Measurements from ENCODE around the gene ZFP36L2.

DNA sequence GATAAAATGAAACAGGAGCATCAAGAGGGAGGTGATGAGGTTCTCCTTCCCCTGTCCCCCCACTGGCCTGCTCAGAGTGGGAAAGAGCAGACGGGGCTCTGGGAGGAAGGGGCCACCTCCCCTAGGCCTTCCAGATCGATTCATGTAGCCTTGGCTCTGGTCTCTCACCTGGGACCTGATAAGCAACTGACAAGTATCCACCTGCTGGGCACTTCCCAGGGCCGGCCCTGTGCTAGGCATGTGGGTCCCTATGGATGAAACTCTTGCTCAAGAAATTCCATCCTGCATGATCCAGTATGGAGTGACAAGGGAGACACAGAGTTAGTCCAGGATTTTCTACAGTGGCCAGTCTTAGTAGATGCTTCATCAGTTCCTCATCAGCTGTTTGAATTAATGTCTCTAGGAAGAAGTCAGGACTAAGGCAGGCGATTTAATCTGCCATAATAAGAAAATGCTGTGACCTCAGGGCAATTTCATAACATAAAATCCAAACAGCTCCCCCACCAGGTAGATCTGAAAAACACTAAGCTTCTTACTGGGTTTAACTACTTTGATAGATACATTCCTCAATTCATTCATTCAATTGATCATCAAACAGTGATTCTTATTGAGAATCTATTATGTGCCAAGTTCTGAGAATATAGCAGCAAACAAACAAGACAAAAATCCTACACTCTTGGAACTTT is 44.7 kb upstream of the ZFP36L2 start:
- TF ChIP-seq, protein P1, sequence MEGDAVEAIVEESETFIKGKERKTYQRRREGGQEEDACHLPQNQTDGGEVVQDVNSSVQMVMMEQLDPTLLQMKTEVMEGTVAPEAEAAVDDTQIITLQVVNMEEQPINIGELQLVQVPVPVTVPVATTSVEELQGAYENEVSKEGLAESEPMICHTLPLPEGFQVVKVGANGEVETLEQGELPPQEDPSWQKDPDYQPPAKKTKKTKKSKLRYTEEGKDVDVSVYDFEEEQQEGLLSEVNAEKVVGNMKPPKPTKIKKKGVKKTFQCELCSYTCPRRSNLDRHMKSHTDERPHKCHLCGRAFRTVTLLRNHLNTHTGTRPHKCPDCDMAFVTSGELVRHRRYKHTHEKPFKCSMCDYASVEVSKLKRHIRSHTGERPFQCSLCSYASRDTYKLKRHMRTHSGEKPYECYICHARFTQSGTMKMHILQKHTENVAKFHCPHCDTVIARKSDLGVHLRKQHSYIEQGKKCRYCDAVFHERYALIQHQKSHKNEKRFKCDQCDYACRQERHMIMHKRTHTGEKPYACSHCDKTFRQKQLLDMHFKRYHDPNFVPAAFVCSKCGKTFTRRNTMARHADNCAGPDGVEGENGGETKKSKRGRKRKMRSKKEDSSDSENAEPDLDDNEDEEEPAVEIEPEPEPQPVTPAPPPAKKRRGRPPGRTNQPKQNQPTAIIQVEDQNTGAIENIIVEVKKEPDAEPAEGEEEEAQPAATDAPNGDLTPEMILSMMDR (IDR thresholded peaks at IDR 0.05) = no peak
- no peak for TF ChIP-seq POLR2AphosphoS5 (IDR thresholded peaks at IDR 0.05; ENCODE audit: insufficient read depth in 1 of 2, low read depth in 1 of 2)
- no peak for TF ChIP-seq POLR2A (IDR thresholded peaks at IDR 0.05)

All from vagina (tissue), 2 donors.